Activated naive CD4-positive, alpha-beta T cell treated with anti-CD3 and anti-CD28 coated beads, Interleukin-2, amount 50 U/mL, for 24 hours (primary cell): ENCODE data around the gene HPCAL1.
A peak's percentile ranks its signal among the peaks of the same experiment; 100 is the strongest.

ENCODE experiments used
- H3K27ac Mint-ChIP-seq: one replicate; pipeline ENCODE4 v1.8.0; 2021; ENCODE audit warnings: mild to moderate bottlenecking, mixed read lengths
- H3K27me3 Mint-ChIP-seq: one replicate; pipeline ENCODE4 v1.8.0; 2021; ENCODE audit warnings: mixed read lengths
- H3K36me3 Mint-ChIP-seq: one replicate; pipeline ENCODE4 v1.8.0; 2021; ENCODE audit warnings: mixed read lengths
- H3K4me1 Mint-ChIP-seq: one replicate; pipeline ENCODE4 v1.8.0; 2021; ENCODE audit warnings: mixed read lengths
- H3K4me3 Mint-ChIP-seq: one replicate; pipeline ENCODE4 v1.8.0; 2021; ENCODE audit warnings: mild to moderate bottlenecking, mixed read lengths
- H3K9me3 Mint-ChIP-seq: one replicate; pipeline ENCODE4 v1.8.0; 2021; ENCODE audit warnings: mixed read lengths

The HPCAL1 gene

DNA sequence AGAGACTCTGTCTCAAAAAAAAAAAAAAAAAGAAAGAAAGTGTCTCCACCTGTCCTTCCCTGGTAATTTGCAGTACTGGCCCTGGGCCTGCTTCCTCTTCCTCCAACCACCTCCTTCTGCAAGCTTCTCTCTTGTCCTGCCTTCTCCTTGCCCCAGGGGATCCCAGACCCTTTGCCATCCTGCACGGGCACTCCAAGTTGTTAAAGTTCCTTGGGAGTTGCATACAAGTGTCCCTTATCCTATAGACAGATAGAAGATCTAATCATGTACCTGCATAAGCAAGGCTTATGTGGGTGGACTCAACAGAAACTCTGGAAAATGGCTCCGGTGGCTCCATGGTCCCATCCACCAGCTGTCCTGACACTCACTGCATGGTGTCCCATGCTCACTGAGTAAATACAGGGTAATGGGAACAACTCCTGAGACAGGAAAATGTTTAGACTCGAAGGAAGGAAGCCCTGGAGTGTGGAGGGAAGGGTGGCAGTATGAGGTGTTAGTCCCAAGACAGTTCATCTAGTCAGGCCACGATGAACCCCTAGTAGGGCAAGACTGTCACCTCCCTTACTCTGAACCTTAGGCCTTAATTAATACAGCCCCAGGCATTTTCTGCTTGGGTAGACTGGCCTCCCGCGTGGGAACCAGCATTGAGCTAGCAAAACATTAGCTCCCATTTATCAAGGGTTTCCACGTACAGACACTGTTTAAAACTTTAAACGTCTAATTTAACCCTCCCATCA, 128.3 kb downstream of the HPCAL1 start:
- Mint-ChIP-seq H3K27ac (no peak overlapping the region), H3K4me1 (peaks cover 4% of the 10 kb centered on the region), H3K36me3 (peaks cover 5% of the 10 kb centered on the region), H3K4me3 (no peak overlapping the region), H3K27me3 (peaks cover 6% of the 10 kb centered on the region), H3K9me3 (no peaks in the 10 kb centered on the region)

DNA sequence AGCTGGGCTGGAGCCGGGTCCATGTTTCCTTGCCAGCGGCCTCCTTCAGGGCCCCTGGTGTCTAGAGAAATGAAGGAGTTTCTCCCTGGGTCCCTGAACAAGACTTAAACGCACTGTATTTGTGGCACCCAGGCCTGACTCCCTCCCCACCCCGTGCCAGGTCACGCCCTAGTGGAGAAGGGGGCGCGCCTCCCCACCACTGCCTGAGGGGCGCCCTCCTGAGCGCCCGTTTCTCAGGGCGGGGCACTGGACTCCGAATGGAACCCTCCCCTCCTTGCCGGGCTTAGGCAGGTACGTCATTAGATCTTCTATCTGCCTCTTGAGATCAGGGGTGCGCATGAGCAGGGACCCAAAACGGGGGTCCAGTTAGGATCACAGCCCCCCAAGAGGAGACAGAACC, 129.1 kb downstream of the HPCAL1 start:
- Mint-ChIP-seq H3K36me3 (peaks cover 5% of the 10 kb centered on the region), H3K4me1 (peaks cover 4% of the 10 kb centered on the region), H3K4me3 (no peak overlapping the region), H3K27me3 (peaks cover 6% of the 10 kb centered on the region), H3K27ac (peak overlapping the region; percentile 17), H3K9me3 (no peaks in the 10 kb centered on the region)

DNA sequence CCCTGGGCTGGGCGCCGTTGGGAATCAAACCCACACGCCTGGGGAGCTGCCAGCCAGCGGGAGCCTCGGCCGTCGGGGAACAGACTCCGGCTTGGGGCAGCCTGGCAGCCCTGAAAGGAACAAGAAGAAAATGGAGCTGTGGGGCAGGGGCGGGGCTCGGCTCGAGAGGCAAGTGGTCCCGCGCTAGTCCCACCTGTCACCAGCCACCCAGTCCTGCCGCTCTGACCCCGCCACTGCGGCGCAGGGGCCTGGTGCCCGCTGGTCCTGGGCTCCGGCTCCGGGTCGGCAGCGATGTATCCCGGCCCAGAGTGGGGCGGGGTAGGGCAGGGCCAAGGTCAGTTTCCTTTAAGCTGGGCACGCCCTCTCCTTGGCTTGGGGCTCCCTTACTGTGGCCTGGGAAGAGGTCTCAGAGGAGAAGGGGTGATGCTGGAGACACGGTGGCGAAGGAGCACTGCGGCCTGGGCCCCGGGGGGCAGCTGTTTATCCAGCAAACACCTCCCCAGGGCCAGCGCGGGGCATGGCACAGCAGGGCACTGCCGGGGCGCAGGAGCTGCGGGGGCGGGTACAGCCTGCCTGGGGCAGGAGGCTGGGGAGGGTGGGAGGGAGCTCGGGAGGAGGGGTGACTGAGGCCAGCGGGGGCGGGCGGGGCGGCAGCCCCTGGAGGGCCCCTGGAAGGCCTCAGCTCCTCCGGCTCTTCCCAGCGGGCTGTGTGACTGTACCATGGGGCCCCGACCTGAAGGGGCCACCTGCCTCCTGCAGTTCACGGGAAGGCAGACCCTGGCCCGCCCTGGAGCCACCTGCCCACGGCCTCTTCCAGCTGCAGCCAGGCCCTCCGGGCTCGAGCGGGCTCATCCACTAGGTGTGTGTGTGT, 129.8 kb downstream of the HPCAL1 start:
- H3K36me3 Mint-ChIP-seq, result peaks cover 1% of the 10 kb centered on the region
- H3K4me3 Mint-ChIP-seq, result no peak overlapping the region
- peaks cover 4% of the 10 kb centered on the region for H3K4me1 Mint-ChIP-seq
- no peaks in the 10 kb centered on the region for H3K9me3 Mint-ChIP-seq
- peaks cover 6% of the 10 kb centered on the region for H3K27me3 Mint-ChIP-seq
- H3K27ac Mint-ChIP-seq, result no peak overlapping the region

DNA sequence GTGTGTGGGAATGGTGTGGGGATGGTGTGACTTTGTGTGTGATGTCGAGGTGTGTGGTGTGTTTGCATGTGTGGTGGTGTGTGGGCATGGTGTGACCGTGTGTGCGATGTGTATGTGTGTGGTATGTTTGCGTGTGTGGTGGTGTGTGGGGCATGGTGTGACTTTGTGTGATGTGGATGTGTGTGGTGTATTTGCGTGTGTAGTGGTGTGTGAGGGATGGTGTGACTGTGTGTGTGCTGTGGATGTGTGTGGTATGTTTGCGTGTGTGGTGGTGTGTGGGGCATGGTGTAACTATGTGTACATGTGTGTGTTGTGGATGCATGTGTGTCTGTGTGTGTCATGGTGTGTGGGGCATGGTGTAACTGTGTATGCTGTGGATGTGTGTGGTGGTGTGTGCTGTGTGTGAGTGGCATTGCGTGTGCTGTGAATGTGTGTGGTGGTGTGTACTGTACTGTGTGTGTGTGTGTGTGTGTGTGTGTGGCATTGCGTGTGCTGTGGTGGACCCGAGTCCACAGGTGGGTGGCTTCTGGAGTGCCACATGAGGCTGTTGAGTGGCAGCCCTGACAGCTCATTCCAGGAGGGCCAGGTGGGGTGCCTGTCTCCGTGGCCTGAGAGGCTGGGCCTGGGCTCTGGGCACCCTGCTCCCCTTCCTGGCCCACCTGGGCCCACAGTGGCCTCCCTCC, 130.7 kb downstream of the HPCAL1 start:
- H3K4me1 Mint-ChIP-seq, result peaks cover 4% of the 10 kb centered on the region
- no peak overlapping the region for H3K27ac Mint-ChIP-seq
- no peaks in the 10 kb centered on the region for H3K9me3 Mint-ChIP-seq
- H3K36me3 Mint-ChIP-seq, result no peaks in the 10 kb centered on the region
- peaks cover 6% of the 10 kb centered on the region for H3K27me3 Mint-ChIP-seq
- H3K4me3 Mint-ChIP-seq, result no peak overlapping the region

DNA sequence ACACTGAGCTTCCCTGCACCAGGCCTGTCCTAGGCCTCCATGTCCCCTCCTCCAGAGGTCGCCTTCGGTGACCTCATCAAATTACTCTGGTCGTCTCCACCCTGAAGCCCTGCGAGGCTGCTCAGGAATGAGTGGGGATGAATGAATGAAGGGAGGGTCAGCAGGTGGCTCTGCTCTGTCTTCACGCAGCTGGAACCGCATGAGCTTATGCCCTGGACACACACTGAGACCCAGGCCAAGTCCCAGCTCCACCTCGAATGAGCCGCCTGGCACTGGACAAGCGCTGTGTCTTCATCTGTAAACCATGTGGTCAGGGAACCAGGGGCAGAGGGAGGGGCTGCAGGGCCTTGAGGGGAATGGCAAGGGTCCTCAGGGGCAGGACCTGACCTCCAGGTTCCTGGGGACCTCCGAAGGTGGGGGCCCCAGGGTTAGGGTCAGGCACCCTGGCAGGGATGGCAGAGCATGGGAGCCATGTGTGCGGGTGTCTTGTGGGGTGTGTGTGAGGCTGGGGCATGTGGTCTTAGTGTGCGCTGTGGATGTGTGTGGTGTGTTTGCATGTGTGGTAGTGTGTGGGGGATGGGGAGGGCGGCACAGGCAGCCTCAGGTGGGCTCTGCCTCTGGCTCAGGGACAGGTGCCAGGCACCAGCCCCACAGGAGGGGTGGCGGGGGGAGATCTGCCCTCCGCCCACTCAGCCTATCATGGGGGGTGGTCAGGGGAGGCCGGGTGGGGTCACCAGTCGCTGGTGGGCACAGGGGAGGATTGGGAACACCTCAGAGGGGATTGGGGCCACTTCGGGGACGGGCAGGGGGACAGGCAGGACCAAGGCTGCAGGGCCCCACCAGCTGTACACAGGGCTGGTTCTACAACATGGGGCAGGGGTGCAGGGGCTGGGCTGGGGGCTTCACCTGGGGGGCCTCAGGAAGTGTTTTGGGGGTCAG, 131.5 kb downstream of the HPCAL1 start:
- H3K9me3 Mint-ChIP-seq, result no peaks in the 10 kb centered on the region
- H3K27me3 Mint-ChIP-seq, result peaks cover 6% of the 10 kb centered on the region
- H3K4me1 Mint-ChIP-seq, result peaks cover 4% of the 10 kb centered on the region
- H3K4me3 Mint-ChIP-seq, result no peak overlapping the region
- no peak overlapping the region for H3K27ac Mint-ChIP-seq
- H3K36me3 Mint-ChIP-seq, result no peaks in the 10 kb centered on the region

DNA sequence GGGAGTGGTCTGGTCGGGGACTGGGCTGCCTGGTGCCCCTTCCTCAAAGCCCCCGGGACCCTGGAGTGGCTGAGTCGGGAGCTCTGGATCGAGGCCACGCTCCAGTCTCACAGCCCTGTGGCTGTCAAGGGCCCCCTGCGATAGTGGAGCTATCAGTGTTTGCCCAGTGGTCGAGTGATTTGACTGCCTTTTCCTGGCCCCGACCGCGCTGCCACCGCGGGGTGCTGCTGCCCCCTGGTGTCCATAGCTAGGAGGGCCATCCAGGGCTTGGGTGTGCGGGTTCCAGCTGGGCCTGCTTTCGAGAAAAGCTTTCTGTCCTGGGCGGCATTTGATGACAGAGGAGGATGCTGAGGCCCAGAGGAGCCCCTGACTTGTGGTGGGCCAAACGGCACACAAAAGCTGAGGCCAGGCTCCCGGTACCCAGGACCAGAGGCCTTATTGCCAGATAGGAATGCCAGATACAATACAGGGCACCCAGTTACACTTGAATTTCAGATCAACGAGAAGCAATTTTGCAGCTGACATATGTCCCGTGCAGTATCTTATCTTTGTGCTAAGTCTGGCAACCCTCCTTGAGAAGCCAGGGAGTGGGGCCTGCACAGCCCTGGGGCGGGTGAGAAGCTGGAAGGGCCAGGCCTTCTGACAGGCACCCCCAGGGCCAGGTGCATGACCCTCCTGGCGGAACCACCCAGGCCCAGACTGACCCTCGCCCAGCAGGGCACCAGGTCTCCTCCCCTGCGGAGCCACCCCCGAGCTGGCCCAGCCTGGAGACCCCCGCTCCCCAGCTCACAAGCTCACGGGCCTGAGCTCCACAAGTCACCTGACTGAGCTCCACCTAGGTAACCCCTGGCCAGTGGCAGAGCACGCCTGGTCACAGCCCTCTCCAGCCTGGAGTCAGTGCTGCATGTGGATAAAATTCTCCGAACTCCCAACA, 132.4 kb downstream of the HPCAL1 start:
- peaks cover 4% of the 10 kb centered on the region for H3K4me1 Mint-ChIP-seq
- no peaks in the 10 kb centered on the region for H3K9me3 Mint-ChIP-seq
- H3K27ac Mint-ChIP-seq, result no peak overlapping the region
- no peak overlapping the region for H3K4me3 Mint-ChIP-seq
- peaks cover 6% of the 10 kb centered on the region for H3K27me3 Mint-ChIP-seq
- H3K36me3 Mint-ChIP-seq, result no peaks in the 10 kb centered on the region

DNA sequence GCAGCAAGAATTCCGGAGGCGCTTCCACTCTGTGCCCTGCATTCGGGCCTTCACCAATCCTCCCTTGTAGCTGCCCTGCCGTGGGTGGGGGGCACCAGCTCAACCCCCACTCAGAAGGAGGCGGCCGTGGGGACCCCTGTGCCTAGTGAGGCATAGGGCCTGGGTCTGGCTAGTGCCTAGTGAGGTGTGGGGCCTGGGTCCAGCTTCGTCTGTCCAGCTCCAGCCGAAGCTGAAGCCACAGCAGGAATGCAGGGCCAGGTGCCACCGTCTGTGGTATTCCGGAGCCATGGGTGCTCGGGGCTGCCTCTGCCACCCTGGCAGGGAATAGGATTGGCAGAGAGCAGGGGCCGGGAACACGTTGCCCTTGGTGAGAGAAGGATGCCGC, 133.1 kb downstream of the HPCAL1 start:
- Mint-ChIP-seq H3K4me3 (no peak overlapping the region), H3K27ac (no peak overlapping the region), H3K36me3 (no peaks in the 10 kb centered on the region), H3K4me1 (peaks cover 4% of the 10 kb centered on the region), H3K27me3 (peaks cover 6% of the 10 kb centered on the region), H3K9me3 (no peaks in the 10 kb centered on the region)

DNA sequence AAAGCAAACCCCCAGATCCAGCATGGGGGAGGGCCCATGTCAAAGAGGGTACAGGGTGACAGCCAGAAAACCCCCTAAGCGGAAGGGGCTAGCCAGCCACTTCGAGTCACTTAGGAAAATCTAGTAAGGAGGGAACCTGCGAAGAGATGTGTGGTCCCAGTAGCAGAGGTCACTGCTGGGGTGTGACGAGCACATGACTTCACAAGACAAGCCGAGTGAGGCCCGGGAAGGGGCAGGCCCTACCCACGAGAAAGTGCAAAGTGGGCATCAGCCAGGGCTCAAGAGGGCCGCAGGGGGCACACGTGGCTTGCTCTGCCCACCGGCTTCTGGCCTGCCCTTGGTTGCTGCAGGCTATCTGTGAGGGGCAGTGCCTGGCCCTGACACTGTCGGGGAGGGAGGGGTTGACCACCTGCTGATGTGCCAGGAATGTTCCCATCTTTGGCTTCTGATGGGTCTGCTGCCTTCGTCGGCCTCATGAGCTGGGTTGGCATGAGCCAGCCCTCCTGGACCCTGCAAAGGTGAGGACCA, 133.9 kb downstream of the HPCAL1 start:
- H3K4me3 Mint-ChIP-seq, result no peak overlapping the region
- H3K27ac Mint-ChIP-seq, result no peak overlapping the region
- H3K9me3 Mint-ChIP-seq, result no peaks in the 10 kb centered on the region
- H3K4me1 Mint-ChIP-seq, result peaks cover 8% of the 10 kb centered on the region
- peaks cover 6% of the 10 kb centered on the region for H3K27me3 Mint-ChIP-seq
- H3K36me3 Mint-ChIP-seq, result peaks cover 2% of the 10 kb centered on the region

DNA sequence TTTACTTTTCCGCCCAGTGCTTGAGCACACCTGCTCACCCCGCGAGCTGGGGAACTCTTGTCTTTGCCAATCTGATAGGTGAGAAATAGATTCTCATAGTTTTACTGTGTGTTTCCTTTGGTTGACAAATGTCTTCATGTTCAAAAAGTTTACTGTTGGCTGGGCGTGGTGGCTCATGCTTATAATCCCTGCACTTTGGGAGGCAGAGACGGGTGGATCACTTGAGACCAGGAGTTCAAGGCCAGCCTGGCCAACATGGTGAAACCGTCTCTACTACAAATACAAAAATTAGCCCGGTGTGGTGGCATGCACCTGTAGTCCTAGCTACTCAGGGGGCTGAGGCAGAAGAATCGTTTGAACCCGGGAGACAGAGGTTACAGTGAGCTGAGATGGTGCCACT, 135.1 kb downstream of the HPCAL1 start:
- H3K4me1 Mint-ChIP-seq, result peaks cover 12% of the 10 kb centered on the region
- peaks cover 10% of the 10 kb centered on the region for H3K36me3 Mint-ChIP-seq
- H3K27me3 Mint-ChIP-seq, result peaks cover 3% of the 10 kb centered on the region
- no peak overlapping the region for H3K27ac Mint-ChIP-seq
- no peaks in the 10 kb centered on the region for H3K9me3 Mint-ChIP-seq
- no peak overlapping the region for H3K4me3 Mint-ChIP-seq

DNA sequence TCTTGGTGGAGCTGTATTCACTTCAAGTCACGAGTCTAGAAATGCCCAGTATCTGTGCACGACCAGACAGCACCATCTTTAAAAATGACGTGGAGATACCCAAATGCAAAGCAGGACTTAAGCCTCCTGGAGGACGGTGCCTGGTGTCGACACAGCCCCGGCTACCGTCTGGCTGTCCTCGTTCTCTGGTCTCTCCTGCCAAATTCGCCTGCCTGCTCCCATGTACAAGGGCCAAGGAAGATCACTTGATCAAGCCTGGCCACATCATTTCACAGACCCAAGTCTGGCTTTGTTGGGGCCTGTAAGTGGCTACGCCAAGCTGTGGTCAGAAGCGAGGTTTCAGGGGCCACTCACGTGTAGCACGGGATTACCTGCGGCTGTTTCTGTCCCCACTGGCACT, 136.0 kb downstream of the HPCAL1 start:
- Mint-ChIP-seq H3K36me3 (peaks cover 17% of the 10 kb centered on the region), H3K9me3 (no peaks in the 10 kb centered on the region), H3K4me1 (peaks cover 21% of the 10 kb centered on the region), H3K4me3 (no peak overlapping the region), H3K27ac (no peak overlapping the region), H3K27me3 (no peaks in the 10 kb centered on the region)

DNA sequence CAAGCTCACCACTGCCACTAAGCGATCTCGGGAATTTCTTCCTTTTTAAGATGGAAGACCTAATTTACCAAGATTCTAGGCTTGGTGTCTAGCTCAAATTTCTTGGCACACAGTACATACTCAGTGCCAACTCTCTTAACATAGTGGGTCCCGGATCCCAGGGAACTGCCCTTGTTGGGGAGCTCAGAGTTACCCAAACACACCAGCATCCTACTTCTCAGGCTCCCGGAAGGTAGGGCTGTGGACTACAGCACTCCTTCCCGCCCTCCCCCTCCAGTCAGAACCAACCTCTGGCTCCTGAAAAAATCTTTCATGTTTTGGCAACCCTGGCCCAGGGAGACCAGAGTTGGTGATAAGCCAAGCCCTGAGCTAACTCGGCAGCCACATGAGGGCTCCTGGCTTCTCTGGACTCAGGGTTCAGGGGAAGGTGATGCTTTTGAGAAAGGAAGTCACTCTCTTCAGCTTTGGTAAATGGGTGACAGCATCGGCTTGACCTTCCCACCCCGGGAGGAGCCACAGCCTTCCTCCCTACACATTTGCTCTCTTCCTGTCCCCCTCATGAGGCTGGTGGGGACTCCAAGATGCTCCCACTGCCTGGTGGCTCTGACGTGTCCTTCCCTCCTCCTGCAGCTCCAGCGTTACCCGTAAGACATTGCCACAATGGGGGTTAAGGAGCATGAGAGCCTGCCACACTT, 136.6 kb downstream of the HPCAL1 start:
- H3K27me3 Mint-ChIP-seq, result no peaks in the 10 kb centered on the region
- peaks cover 21% of the 10 kb centered on the region for H3K36me3 Mint-ChIP-seq

DNA sequence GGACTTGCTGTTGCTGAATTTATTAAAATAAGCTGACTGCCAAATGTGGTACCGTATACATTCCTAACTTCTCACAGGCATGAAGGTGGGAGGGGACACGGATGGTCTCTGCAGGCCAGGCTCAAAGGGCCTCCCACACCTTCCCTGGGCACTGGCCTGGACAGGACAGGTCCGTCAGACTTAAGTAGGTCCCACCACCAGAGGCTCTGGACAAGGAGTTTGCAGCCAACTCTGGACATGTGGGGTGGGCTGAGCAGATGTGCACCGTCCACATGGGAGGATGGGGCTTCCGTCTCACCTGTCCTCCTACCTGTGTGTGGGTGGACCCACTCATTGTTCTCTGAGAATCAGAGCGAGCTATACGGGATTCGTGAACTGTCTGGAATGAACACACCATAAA, 137.3 kb downstream of the HPCAL1 start:
- Mint-ChIP-seq H3K9me3 (no peaks in the 10 kb centered on the region), H3K4me3 (no peak overlapping the region), H3K27me3 (no peaks in the 10 kb centered on the region), H3K4me1 (peaks cover 34% of the 10 kb centered on the region), H3K27ac (no peak overlapping the region), H3K36me3 (peaks cover 27% of the 10 kb centered on the region)

More for the DNA sequence above, 136.6 kb downstream of the HPCAL1 start:
- Mint-ChIP-seq H3K4me3 (no peak overlapping the region), H3K4me1 (peaks cover 27% of the 10 kb centered on the region), H3K9me3 (no peaks in the 10 kb centered on the region), H3K27ac (no peak overlapping the region)

DNA sequence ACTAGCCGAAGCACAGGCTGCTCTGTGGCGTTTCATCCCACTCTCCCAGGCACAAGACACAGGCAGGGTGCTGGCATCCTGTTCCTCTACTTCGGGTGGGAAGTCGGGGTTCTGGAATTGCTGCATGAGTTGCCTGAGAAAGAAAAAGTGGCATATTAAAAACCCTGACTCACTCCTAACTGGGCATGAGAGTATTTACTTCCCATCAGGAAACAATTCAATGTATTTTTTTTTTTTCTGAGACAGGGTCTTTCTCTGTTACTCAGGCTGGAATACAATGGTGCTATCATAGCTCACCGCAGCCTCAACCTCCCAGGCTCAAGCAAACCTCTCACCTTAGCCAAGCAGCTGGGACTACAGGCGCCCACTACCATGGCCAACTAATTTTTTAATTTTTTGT, 138.0 kb downstream of the HPCAL1 start:
- Mint-ChIP-seq H3K36me3 (peaks cover 27% of the 10 kb centered on the region), H3K9me3 (no peaks in the 10 kb centered on the region), H3K4me1 (peaks cover 37% of the 10 kb centered on the region), H3K27me3 (no peaks in the 10 kb centered on the region), H3K27ac (no peak overlapping the region), H3K4me3 (no peak overlapping the region)
